DND-41 (cell line): ENCODE data around the gene DTX1.

Experiments used
- ATAC-seq: fragments of 200-7000 bp; cut with Tn5 transposase; 3 replicates; pipeline ENCODE4 v1.9.1; 2021; ENCODE audit warnings: low read depth; ENCODE audit not compliant: insufficient read depth
- DNase-seq: peaks from one replicate; pipeline ENCODE4 v3.0.0-alpha.2; 2020
- H2AFZ ChIP-seq: 2 replicates; pipeline ENCODE4 v1.6.0; 2012; ENCODE audit warnings: low read depth, low read length
- H3K27ac ChIP-seq: 2 replicates; pipeline ENCODE4 v1.5.1; 2012; ENCODE audit warnings: low read length, inconsistent platforms
- H3K27me3 ChIP-seq: fragments of 200-600 bp; sonication (generic); 2 replicates; pipeline ENCODE4 v1.6.0; 2012; ENCODE audit warnings: low read length, mild to moderate bottlenecking, inconsistent platforms; ENCODE audit not compliant: insufficient read depth, poor library complexity
- H3K36me3 ChIP-seq: 2 replicates; pipeline ENCODE4 v1.5.1; 2012; ENCODE audit warnings: low read length, inconsistent platforms; ENCODE audit not compliant: insufficient read depth
- H3K4me1 ChIP-seq: 2 replicates; pipeline ENCODE4 v1.5.1; 2012; ENCODE audit warnings: mild to moderate bottlenecking, low read length; ENCODE audit not compliant: insufficient read depth
- H3K4me2 ChIP-seq: 2 replicates; pipeline ENCODE4 v1.6.0; 2012; ENCODE audit warnings: mild to moderate bottlenecking, moderate library complexity, low read length, inconsistent platforms; ENCODE audit not compliant: insufficient read depth
- H3K4me3 ChIP-seq, 2 experiments: fragments of 200-600 bp in 1 of 2; shearing (Covaris generic) in 1 of 2; 2 replicates each; pipeline ENCODE4 v1.5.1; 2012 to 2016; ENCODE audit warnings: inconsistent platforms in 2 of 2, low read length in 2 of 2, mild to moderate bottlenecking in 2 of 2, low read depth in 1 of 2, moderate library complexity in 1 of 2
- H3K79me2 ChIP-seq: 2 replicates; pipeline ENCODE4 v1.6.0; 2012; ENCODE audit warnings: low read length, inconsistent platforms; ENCODE audit not compliant: insufficient read depth
- H3K9ac ChIP-seq: 2 replicates; pipeline ENCODE4 v1.6.0; 2012; ENCODE audit warnings: low read depth, mild to moderate bottlenecking, inconsistent platforms, low read length, moderate library complexity
- H3K9me3 ChIP-seq: 2 replicates; pipeline ENCODE4 v1.5.1; 2012; ENCODE audit warnings: low read length, moderate library complexity, mild to moderate bottlenecking, inconsistent platforms; ENCODE audit not compliant: insufficient read depth, severe bottlenecking
- H4K20me1 ChIP-seq: 2 replicates; pipeline ENCODE4 v1.6.0; 2012; ENCODE audit warnings: low read length; ENCODE audit not compliant: insufficient read depth
- EZH2 ChIP-seq: IDR thresholded peaks from 3 replicates; pipeline ENCODE4 v1.6.1; 2012; ENCODE audit warnings: borderline replicate concordance, low read depth, mild to moderate bottlenecking, moderate library complexity, low read length, inconsistent platforms; ENCODE audit not compliant: severe bottlenecking
- TF ChIP-seq, protein P1 (sequence below): IDR thresholded peaks from 2 replicates; pipeline ENCODE4 v1.5.1; 2012; ENCODE audit warnings: borderline replicate concordance, low read length, moderate library complexity, mild to moderate bottlenecking; ENCODE audit not compliant: poor library complexity, severe bottlenecking; ENCODE audit errors: extremely low read depth

Gene DTX1

DNA sequence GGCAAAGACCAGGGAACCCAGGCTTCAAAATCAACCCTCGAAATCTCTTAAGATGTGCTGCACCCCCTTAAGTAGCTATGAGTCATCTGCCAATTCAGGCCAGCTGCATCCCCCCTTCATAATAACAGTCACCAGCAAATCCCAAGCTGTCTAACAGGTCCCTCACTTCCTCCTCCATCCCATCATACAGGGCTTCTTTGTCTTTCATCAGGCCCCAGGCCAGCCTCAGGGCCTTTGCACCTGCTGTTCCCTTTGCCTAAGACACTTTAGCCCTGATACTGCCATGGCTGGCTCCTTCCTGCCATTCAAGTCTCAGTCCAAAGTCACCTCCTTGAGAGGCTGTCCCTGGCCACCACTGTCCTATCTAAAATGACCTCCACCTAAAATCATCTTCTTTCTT, 75.0 kb downstream of the DTX1 start:
- Histone ChIP-seq H3K4me3 (no peak overlapping the region), H3K9me3 (no peaks in the 10 kb centered on the region), H3K4me1 (peaks cover 18% of the 10 kb centered on the region), H2AFZ (no peak overlapping the region), H3K4me2 (no peak overlapping the region), H3K27me3 (no peaks in the 10 kb centered on the region), H3K9ac (no peak overlapping the region), H3K79me2 (no peaks in the 10 kb centered on the region), H4K20me1 (no peaks in the 10 kb centered on the region), H3K27ac (no peak overlapping the region), H3K36me3 (no peaks in the 10 kb centered on the region)
- ATAC-seq = no peak
- no peak for TF ChIP-seq EZH2
- TF ChIP-seq, protein P1, sequence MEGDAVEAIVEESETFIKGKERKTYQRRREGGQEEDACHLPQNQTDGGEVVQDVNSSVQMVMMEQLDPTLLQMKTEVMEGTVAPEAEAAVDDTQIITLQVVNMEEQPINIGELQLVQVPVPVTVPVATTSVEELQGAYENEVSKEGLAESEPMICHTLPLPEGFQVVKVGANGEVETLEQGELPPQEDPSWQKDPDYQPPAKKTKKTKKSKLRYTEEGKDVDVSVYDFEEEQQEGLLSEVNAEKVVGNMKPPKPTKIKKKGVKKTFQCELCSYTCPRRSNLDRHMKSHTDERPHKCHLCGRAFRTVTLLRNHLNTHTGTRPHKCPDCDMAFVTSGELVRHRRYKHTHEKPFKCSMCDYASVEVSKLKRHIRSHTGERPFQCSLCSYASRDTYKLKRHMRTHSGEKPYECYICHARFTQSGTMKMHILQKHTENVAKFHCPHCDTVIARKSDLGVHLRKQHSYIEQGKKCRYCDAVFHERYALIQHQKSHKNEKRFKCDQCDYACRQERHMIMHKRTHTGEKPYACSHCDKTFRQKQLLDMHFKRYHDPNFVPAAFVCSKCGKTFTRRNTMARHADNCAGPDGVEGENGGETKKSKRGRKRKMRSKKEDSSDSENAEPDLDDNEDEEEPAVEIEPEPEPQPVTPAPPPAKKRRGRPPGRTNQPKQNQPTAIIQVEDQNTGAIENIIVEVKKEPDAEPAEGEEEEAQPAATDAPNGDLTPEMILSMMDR = no peak
- no peak for DNase-seq

- no peak for ATAC-seq
- H3K4me2 ChIP-seq = no peak overlapping the region
These were observed 76.5 kb downstream of the DTX1 start for GRCh38 chr12:113133036-113133435.

GRCh38 chr12:113133666-113134065, 77.1 kb downstream of the DTX1 start:
- Histone ChIP-seq H3K79me2 (no peaks in the 10 kb centered on the region), H4K20me1 (no peaks in the 10 kb centered on the region)

More at GRCh38 chr12:113133036-113133435, 76.5 kb downstream of the DTX1 start:
- Histone ChIP-seq H3K4me1 (peaks cover 6% of the 10 kb centered on the region), H3K79me2 (no peaks in the 10 kb centered on the region), H3K27ac (no peak overlapping the region), H3K27me3 (no peaks in the 10 kb centered on the region), H3K4me3 (no peak overlapping the region), H3K36me3 (no peaks in the 10 kb centered on the region), H2AFZ (no peak overlapping the region), H3K9ac (no peak overlapping the region), H4K20me1 (no peaks in the 10 kb centered on the region), H3K9me3 (no peaks in the 10 kb centered on the region)
- DNase-seq = no peak
- TF ChIP-seq EZH2 = no peak
- TF ChIP-seq, protein P1 = no peak

More at GRCh38 chr12:113133666-113134065, 77.1 kb downstream of the DTX1 start:
- H3K9me3 ChIP-seq = no peaks in the 10 kb centered on the region
- TF ChIP-seq EZH2 = no peak
- TF ChIP-seq, protein P1 = no peak
- no peaks in the 10 kb centered on the region for H3K27me3 ChIP-seq
- H3K36me3 ChIP-seq = no peaks in the 10 kb centered on the region
- ATAC-seq (no peak), DNase-seq (no peak)
- H2AFZ ChIP-seq = no peak overlapping the region
- H3K4me2 ChIP-seq = no peak overlapping the region
- no peak overlapping the region for H3K4me3 ChIP-seq
- H3K27ac ChIP-seq = no peak overlapping the region
- peaks cover 5% of the 10 kb centered on the region; the same call in 1 of the 2 replicates for H3K4me1 ChIP-seq
- no peak overlapping the region for H3K9ac ChIP-seq
